Mesendoderm (in vitro differentiated cells): ENCODE measurements around the gene EPHA2.

Experiments
- DNase-seq: peaks from one replicate; pipeline ENCODE4 v3.0.0; 2013
- H2AK5ac ChIP-seq: 2 replicates; pipeline ENCODE4 v1.6.1; 2013; ENCODE audit warnings: low read length, inconsistent platforms
- H2BK120ac ChIP-seq: 2 replicates; pipeline ENCODE4 v1.6.1; 2013; ENCODE audit warnings: low read depth, mild to moderate bottlenecking, low read length, moderate library complexity, mixed read lengths
- H2BK15ac ChIP-seq: replicated peaks from 2 replicates; pipeline ENCODE4 v1.6.1; 2013; ENCODE audit warnings: low read depth, mild to moderate bottlenecking, moderate library complexity
- H2BK5ac ChIP-seq: 2 replicates; pipeline ENCODE4 v1.6.1; 2013; ENCODE audit warnings: low read length, inconsistent platforms
- H3K18ac ChIP-seq: 2 replicates; pipeline ENCODE4 v1.6.1; 2013; ENCODE audit warnings: mild to moderate bottlenecking, low read length, mixed read lengths
- H3K23ac ChIP-seq: one replicate; pipeline ENCODE4 v1.6.1; 2013; ENCODE audit warnings: low read length
- H3K27ac ChIP-seq: 2 replicates; pipeline ENCODE4 v1.5.1; 2013; ENCODE audit warnings: low read depth, mild to moderate bottlenecking, inconsistent platforms, low read length, moderate library complexity
- H3K27me3 ChIP-seq: 2 replicates; pipeline ENCODE4 v1.6.1; 2013; ENCODE audit warnings: low read length, control low read depth, mild to moderate bottlenecking, inconsistent platforms; ENCODE audit not compliant: insufficient read depth, poor library complexity
- H3K36me3 ChIP-seq: 2 replicates; pipeline ENCODE4 v1.6.1; 2013; ENCODE audit warnings: low read length, inconsistent platforms; ENCODE audit not compliant: control insufficient read depth, insufficient read depth
- H3K4ac ChIP-seq: one replicate; pipeline ENCODE4 v1.6.1; 2013; ENCODE audit warnings: low read depth, mild to moderate bottlenecking, low read length, moderate library complexity
- H3K4me1 ChIP-seq: 2 replicates; pipeline ENCODE4 v1.6.1; 2013; ENCODE audit warnings: low read depth, low read length, inconsistent platforms; ENCODE audit not compliant: control insufficient read depth
- H3K4me2 ChIP-seq: 2 replicates; pipeline ENCODE4 v1.6.1; 2013; ENCODE audit warnings: low read length
- H3K4me3 ChIP-seq: 2 replicates; pipeline ENCODE4 v1.5.1; 2013; ENCODE audit warnings: mild to moderate bottlenecking, low read length
- H3K56ac ChIP-seq: one replicate; pipeline ENCODE4 v1.6.1; 2013; ENCODE audit warnings: low read length
- H3K79me1 ChIP-seq: 2 replicates; pipeline ENCODE4 v1.6.1; 2013; ENCODE audit warnings: low read length, inconsistent platforms
- H3K79me2 ChIP-seq: 2 replicates; pipeline ENCODE4 v1.6.1; 2013; ENCODE audit warnings: mild to moderate bottlenecking, low read length; ENCODE audit not compliant: control insufficient read depth, insufficient read depth
- H3K9ac ChIP-seq: 2 replicates; pipeline ENCODE4 v1.6.1; 2013; ENCODE audit warnings: low read length, inconsistent platforms
- H4K5ac ChIP-seq: one replicate; pipeline ENCODE4 v1.6.1; 2013; ENCODE audit warnings: low read length
- H4K8ac ChIP-seq: one replicate; pipeline ENCODE4 v1.6.1; 2013; ENCODE audit warnings: low read depth, mild to moderate bottlenecking, control low read depth, low read length, moderate library complexity
- WGBS: extraction: QIAGEN DNeasy Blood & Tissue Kit; methylation state at CpG from one replicate; pipeline ENCODE4 v1.1.7; 2013; ENCODE audit warnings: low lambda C conversion rate, missing lambda C conversion rate; ENCODE audit not compliant: insufficient coverage; ENCODE audit errors: extremely low coverage; 5-methylcytosine and 5-hydroxymethylcytosine counted together

Gene EPHA2

DNA sequence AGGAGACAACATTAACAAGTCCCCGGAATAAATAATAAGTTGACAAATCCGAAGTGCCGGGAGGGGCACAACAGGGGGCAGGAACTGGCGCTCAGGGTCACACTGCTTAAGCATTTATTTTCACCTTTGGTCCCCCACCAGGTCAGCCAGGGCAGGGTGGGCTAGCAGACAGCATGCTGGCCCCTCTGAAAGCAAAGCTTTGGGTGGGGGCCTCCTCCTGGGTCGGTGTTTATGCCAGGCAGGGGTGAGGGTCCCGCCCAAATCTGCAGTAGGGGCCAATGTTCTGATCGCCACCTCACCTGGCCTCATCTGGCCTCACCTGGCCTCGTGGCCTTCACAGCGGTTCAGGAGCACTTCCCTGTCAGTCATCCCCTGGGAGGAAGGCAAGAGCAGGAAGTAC is 74.2 kb downstream of the EPHA2 start:
- no peaks in the 10 kb centered on the region for H3K79me2 ChIP-seq
- no peak overlapping the region for H2BK120ac ChIP-seq
- H3K4me2 ChIP-seq, result no peak overlapping the region
- no peak overlapping the region for H4K8ac ChIP-seq
- no peak overlapping the region for H2BK5ac ChIP-seq
- peaks cover 1% of the 10 kb centered on the region for H3K4me1 ChIP-seq
- peak overlapping the region; percentile 3 for H3K9ac ChIP-seq
- no peaks in the 10 kb centered on the region for H3K27me3 ChIP-seq
- no peak overlapping the region for H3K18ac ChIP-seq
- no peak overlapping the region for H3K4ac ChIP-seq
- DNase-seq, result no peak
- H2BK15ac ChIP-seq, result no peak overlapping the region
- no peaks in the 10 kb centered on the region for H3K36me3 ChIP-seq
- H4K5ac ChIP-seq, result no peak overlapping the region
- H3K4me3 ChIP-seq, result no peak overlapping the region
- no peak overlapping the region for H3K27ac ChIP-seq
- H3K56ac ChIP-seq, result peak overlapping the region; percentile 26
- H3K79me1 ChIP-seq, result no peaks in the 10 kb centered on the region
- H2AK5ac ChIP-seq, result peak overlapping the region; percentile 7
- no peak overlapping the region for H3K23ac ChIP-seq
- no CpG with 5 or more reads among the region's 9 CpGs for WGBS

DNA sequence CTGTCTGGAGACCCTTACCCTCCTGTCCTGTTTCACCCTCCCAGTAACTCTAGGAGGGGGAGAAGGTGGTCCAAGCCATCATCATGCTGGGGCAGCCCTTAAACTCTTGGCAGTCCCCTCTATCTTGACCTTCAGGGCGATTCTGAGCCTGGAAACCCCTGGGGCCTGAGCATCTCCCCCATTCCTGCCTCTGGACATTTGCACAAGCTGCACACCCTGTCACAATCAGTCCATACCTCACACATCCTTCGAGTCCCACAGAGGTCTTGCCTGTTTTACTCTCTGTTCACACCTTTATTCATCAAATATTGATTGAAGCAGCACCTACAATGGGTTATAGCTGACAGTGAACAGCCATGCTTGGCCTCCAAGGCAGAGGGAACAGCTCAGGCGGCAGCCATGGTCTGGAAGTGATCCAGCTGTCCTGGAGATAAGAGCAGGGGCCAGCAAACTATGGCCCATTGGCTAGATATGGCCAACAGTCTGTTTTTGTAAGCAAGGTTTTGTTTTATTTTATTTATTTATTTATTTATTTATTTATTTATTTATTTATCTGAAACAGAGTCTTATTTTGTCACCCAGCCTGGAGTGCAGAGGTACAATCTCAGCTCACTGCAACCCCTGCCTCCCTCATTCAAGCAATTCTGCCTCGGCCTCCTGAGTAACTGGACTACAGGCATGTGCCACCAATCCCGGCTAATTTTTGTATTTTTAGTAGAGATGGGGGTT is 75.3 kb downstream of the EPHA2 start:
- Histone ChIP-seq H4K5ac (no peak overlapping the region), H2AK5ac (no peak overlapping the region)

DNA sequence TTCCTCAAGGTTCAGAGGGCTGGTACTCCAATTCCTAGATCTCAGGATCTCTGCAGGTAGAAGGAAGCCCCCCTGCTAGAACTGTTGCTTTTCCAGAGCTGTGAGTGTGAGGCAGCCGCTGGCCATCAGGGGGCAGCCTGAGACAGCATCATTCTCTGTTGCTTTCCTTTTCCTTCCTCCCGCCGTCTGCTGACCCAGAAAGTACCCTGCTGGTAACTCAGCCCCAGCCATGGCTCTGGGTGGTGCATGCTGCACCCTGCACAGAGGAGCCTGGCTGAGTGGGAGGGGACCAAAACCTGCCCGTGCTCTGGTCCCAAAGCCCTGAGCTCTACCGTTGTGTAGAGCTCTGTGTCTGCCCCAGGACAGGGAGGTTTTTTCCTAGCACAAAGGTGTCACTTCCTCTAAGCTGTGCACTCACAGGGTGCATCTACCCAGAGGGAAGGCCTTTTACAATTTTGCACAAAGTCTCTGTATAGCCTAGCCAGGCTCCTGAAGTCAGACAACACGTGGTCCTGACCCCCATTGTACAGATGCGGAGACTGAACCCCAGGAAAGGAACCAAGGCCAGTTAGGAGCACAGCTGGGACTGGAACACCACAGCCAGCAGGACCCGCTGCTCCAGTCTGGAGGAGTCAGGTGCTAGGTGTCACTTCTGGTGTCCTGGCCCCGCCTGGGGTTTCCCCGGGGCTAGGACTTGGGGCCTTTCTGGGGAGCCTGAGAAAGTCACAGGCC is 76.8 kb downstream of the EPHA2 start:
- DNase-seq, result peak; percentile 84
- Histone ChIP-seq H3K4ac (peak overlapping the region; percentile 63), H3K27ac (no peak overlapping the region)

More for the DNA sequence above, 75.3 kb downstream of the EPHA2 start:
- H3K79me1 ChIP-seq, result no peaks in the 10 kb centered on the region
- H3K9ac ChIP-seq, result no peak overlapping the region
- no peak overlapping the region for H2BK120ac ChIP-seq
- H3K18ac ChIP-seq, result no peak overlapping the region
- H3K36me3 ChIP-seq, result no peaks in the 10 kb centered on the region
- H3K4me1 ChIP-seq, result peaks cover 1% of the 10 kb centered on the region
- no peak overlapping the region for H3K4me2 ChIP-seq
- H3K23ac ChIP-seq, result no peak overlapping the region
- no peaks in the 10 kb centered on the region for H3K27me3 ChIP-seq
- H2BK15ac ChIP-seq, result no peak overlapping the region
- no peak overlapping the region for H3K27ac ChIP-seq
- no peak for DNase-seq
- H3K79me2 ChIP-seq, result no peaks in the 10 kb centered on the region
- H4K8ac ChIP-seq, result no peak overlapping the region
- H3K4me3 ChIP-seq, result no peak overlapping the region
- H2BK5ac ChIP-seq, result no peak overlapping the region
- WGBS, result no CpG with 5 or more reads among the region's 5 CpGs
- no peak overlapping the region for H3K56ac ChIP-seq
- no peak overlapping the region for H3K4ac ChIP-seq

DNA sequence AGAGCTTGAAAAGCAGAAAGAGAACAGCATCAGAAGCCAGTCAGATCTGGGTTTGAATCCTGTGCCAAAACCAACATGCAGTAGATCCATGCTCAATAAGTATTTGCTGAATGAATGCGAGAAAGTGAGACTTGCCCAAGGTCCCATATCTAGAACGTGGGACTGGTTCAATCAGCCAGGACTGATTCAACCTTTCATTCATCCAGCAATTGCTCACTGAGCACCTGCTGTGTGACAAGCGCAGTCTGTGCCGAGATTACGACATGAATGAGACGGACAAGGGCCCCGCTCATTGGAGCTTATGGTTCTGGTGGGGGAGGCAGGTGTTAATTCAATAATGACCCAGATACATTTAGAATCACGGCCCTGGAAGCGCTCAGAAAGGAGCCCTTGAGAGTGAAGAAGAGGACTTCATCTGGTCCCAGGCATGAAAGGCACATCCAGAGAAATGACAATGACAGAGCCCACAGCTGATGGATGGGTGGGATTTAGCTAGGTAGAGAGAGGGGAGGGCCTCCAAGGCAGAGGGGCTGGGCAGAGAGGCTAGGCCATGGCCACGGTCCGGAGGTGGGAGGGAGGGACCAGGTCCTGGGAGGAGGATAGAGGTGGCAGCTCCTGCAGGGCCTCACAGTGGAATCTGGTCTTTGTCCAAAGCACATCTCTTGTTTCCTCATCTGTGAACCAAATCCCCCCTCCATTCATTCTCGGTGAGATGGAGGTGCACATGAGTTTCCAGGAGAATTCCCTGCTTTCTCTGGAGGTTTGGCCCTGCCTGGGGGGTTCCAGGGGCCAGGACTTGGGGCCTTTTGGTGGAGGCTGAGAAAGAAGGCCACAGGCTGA is 78.2 kb downstream of the EPHA2 start:
- H3K9ac ChIP-seq, result no peak overlapping the region

More for the DNA sequence above, 76.8 kb downstream of the EPHA2 start:
- H3K79me2 ChIP-seq, result no peaks in the 10 kb centered on the region
- WGBS, result no CpG with 5 or more reads among the region's 10 CpGs
- no peak overlapping the region for H2BK120ac ChIP-seq
- H3K9ac ChIP-seq, result peak overlapping the region; percentile 35
- no peaks in the 10 kb centered on the region for H3K27me3 ChIP-seq
- no peak overlapping the region for H3K18ac ChIP-seq
- no peak overlapping the region for H3K23ac ChIP-seq
- no peak overlapping the region for H4K5ac ChIP-seq
- no peak overlapping the region for H4K8ac ChIP-seq
- no peak overlapping the region for H2BK15ac ChIP-seq
- H3K4me1 ChIP-seq, result peaks cover 1% of the 10 kb centered on the region
- no peak overlapping the region for H3K4me2 ChIP-seq
- H3K4me3 ChIP-seq, result no peak overlapping the region
- no peaks in the 10 kb centered on the region for H3K79me1 ChIP-seq
- H3K36me3 ChIP-seq, result no peaks in the 10 kb centered on the region
- peak overlapping the region; percentile 66 for H3K56ac ChIP-seq
- no peak overlapping the region for H2AK5ac ChIP-seq
- no peak overlapping the region for H2BK5ac ChIP-seq

DNA sequence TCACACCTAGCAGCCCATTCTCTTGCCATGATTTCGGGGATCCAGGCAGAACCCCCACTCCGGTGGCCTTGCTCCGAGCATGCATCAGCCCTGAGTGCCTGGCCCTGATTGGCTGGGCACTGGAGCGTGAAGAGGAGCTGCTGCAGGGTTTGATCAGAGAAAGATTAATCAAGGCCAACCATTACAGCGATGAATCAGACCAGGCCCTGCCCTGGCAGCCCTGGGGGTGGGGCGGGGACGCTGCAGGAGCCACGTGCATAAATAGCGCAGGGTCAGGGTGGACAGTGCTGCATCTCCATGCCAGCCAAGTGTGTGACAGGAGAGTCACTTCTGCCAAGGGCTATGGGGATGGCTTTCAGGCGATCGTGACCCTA is 79.0 kb downstream of the EPHA2 start:
- DNase-seq, result no peak
- Histone ChIP-seq H3K36me3 (no peaks in the 10 kb centered on the region), H3K9ac (no peak overlapping the region), H3K27me3 (no peaks in the 10 kb centered on the region), H4K8ac (no peak overlapping the region), H2BK120ac (no peak overlapping the region), H3K4ac (no peak overlapping the region), H3K23ac (no peak overlapping the region), H3K79me1 (no peaks in the 10 kb centered on the region), H3K4me1 (peaks cover 1% of the 10 kb centered on the region), H3K4me2 (no peak overlapping the region), H2AK5ac (no peak overlapping the region), H4K5ac (no peak overlapping the region), H2BK5ac (no peak overlapping the region), H3K27ac (no peak overlapping the region), H3K18ac (no peak overlapping the region), H2BK15ac (no peak overlapping the region), H3K4me3 (no peak overlapping the region), H3K79me2 (no peaks in the 10 kb centered on the region), H3K56ac (no peak overlapping the region)
- WGBS, result no CpG with 5 or more reads among the region's 11 CpGs

More for the DNA sequence above, 78.2 kb downstream of the EPHA2 start:
- Histone ChIP-seq H2BK15ac (no peak overlapping the region), H3K4me3 (no peak overlapping the region), H3K36me3 (no peaks in the 10 kb centered on the region), H3K23ac (no peak overlapping the region), H3K4me2 (no peak overlapping the region), H3K79me1 (no peaks in the 10 kb centered on the region), H3K56ac (no peak overlapping the region), H2AK5ac (no peak overlapping the region), H2BK5ac (no peak overlapping the region), H3K27me3 (no peaks in the 10 kb centered on the region), H4K5ac (no peak overlapping the region), H4K8ac (no peak overlapping the region), H3K4me1 (peaks cover 1% of the 10 kb centered on the region), H3K4ac (no peak overlapping the region), H3K18ac (no peak overlapping the region), H2BK120ac (no peak overlapping the region), H3K79me2 (no peaks in the 10 kb centered on the region), H3K27ac (no peak overlapping the region)
- WGBS, result no CpG with 5 or more reads among the region's 12 CpGs
- DNase-seq, result no peak
